G401.6 (cell line): Measurements from ENCODE around the gene TRIM50.
"Not testable (repeated sequence)": the region's sequence is repeated elsewhere in the genome, so short reads cannot be mapped to it uniquely, and the experiment has no call there.

ENCODE experiments used
- FAIRE-seq: peaks from 2 replicates; lab custom pipeline; 2012; peaks lifted over from hg19 to GRCh38; lab: Jason Lieb, UNC

Gene TRIM50

DNA sequence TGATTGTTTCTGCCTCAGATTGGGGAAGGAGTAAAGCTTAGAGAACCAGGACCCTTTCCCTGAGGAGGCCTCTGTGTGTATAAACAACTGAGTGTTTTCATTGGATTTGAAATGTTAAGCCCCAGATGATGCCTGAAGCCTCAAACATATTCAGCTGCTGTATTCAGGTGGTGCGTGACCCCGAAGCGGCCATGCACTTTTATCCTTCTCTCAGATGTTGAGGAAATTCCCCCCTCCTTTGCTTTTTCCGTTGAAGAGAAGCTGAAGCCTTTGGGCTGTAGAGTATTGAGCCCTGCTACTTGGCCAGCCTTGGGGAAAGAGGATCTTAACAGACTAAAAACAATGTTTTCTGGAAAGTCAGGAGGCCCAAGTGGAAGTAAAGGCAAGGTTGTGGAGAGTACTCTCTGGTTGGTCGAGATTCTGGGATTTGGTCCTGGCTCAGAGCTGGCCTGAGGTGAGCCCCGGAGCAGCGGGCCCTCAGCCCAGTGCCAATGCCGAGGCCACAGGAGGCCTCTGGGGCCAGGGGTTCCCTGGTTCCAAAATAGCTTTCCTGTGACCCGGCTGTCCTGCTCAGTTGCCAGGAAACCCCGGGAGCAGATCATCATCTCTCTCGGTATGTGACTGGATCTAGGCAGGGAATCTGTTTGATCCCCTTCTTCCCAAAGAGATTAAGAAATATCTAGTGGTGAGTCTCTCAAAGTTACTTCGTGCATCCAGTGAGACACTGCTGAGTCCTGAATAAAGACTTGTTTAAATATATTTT, 22.6 kb upstream of the TRIM50 start:
- no peak for FAIRE-seq

DNA sequence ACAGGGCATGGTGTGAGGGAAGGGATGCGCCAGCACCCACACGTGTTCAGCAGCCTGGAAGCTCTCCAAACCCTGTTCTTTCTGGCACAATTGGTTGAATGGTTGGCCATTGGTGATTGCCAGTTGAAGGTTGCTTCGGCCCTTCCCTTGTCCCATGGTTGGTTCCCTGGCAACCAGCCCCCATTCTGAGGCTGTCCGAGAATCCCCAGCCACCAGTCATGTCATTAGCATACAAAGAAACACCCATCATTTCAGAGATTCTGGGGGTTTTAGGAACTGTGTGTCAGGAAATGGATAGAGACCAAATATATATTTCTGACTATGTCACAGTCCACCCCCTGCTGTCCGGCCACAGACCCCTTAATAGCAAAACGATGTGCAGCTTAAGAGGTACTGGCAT, 21.9 kb upstream of the TRIM50 start:
- no peak for FAIRE-seq

DNA sequence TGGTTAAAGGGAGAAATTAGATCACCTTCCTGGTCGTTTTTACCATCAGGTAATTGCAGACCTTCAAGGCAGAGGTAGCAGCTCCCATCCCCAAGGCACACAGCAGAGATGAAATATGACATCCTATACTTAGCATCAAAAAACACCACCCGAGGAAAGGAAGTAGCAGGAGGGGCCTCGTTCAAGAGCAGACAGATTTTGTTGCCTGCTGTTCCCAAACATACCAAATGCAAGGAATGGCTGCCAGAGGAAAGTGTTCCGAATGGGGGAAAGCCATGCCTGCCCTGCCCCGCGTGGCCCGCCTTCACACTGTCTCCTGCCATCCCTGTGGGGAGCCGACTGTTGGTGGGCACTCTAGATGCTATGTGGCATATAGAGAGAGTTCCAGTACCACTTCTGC, 18.1 kb upstream of the TRIM50 start:
- FAIRE-seq = no peak

DNA sequence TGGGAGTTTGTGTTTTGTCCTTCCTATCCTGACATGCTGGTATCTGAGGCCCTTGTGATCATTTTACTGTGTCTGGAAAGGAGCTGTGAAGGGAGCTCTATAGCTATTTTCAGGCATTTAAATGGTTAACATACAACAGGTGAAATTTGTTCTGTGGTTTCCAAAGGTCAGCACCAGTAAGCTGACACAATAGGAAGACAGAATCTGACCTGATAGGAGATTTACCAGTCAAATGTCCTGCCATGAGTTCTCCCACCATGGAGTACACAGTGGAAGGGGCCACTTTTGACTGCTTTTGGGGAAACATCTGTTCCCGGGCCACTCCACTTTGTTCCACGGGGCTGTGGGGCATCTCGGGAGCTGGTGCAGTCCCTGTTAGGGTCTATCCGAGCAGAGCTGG, 17.7 kb upstream of the TRIM50 start:
- FAIRE-seq = no peak

DNA sequence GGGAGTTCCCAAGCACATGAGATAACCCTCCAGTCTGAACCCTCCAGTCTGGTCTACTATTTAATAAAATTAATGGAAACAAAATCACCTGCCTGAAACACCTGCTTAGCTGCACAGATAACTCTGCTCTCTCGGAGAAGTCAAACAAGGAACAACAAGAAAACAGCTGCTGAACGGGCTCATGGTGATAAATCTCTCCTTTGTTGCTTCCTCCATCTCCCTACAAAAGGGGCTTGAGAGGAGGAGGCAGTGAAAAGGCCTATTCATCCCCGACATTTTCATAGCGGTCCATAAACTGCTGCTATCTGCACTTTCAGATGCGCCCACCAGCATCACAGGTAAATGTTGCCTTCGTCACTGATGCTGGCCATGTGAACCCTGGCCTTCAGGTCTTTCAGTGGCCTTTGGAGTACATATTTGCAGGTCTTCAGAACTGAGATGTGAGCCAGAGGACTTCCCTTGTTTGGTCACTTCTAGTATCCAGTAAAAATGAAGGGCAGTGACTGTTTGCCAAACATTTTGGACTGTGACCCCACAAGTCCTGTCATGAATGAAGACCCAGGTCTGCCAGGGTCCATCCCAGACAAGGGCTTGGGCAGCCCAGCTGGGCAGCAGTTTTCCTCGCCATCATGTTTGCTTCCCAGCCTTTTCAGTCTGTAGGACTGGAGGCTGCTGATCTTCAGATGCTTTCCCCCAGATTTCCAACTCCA, 15.9 kb upstream of the TRIM50 start:
- FAIRE-seq = no peak

DNA sequence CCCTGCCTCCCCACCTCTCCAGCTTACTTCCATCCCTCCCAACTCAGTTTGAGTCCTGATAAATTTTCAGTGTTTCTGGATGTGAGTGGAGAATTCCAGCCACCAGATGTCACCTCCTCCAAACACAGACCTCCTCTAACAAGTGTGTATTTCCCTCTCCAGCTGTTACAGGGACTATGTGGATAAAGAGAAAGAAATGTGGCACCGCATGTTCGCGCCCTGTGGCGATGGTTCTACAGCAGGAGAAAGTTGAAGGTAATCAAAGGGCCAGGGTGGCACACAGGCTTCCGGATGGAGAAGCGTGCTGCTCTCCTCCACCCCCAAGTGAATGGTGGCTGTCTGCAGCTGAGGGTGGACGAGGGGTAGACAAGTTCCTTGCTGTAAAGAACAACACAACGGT, 14.8 kb upstream of the TRIM50 start:
- FAIRE-seq = no peak

DNA sequence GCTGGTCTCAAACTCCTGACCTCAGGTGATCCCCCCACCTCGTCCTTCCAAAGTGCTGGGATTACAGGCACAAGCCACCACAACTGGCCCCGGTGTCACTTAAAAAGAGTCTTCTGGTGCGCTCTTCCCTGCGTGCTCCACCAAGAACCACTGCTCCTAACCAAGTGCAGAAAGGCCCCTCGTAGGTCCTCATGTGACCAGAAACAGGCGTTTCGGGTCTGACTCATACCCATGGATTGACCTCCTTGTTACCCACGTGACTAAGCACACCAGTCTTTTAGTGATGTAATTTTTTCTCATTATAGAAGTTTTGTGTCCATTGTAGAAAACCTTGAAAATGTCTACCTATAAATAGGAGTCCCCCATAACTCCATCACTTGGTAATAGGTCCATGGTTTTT, 14.0 kb upstream of the TRIM50 start:
- FAIRE-seq = no peak

DNA sequence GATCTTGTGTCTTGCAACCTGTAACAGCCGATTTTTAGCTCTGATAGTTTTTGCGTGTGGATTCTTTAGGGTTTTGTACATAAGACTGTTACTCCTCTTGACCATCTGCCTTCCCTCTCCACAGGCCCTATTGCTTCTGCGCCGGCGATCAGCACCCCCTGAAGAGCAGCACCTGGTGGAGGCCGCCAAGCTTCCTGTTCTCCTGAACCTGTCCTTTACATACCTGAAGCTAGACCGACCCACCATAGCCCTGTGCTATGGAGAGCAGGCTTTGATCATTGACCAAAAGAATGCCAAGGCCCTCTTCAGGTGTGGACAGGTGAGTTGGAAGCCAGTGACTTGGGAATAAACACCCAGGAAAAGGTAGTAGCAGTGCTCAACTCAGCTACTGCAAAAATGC, 12.6 kb upstream of the TRIM50 start:
- FAIRE-seq = no peak

DNA sequence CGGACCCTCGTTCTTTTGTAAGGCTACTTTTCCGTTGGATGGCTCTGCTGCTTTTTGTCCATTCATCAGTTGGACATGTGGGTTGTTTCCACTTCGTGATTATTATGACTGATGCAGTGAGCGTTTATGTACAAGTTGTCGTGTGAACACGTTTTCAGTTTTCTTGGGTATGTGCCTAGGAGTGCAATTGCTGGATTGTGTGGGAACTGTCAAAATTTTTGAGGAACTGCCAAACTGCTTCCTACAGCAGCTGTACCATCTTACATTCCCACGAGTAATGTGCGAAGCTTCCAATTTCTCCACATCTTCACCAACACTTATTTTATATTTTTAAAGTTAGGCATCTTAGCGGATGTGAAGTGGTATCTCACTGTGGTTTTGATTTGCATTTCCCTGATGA, 10.4 kb upstream of the TRIM50 start:
- no peak for FAIRE-seq

DNA sequence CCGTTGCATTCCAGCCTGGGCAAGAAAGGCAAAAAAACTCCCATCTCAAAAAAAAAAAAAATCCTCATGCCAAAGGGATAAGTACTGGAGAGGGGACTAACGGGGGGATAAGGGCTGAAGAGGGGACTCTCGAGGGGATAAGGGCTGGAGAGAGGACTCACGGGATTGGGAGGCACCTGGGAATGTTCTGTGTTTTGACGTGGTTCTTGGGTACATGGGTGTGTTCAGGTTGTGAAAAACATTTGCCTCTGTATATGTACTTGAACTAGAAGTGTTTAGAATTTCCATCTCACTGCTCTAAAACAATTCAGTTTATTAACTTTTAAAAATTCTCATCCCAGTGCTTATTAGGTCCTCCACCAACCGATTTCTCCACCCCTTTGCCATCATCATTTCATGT, 4.6 kb upstream of the TRIM50 start:
- FAIRE-seq = no peak

DNA sequence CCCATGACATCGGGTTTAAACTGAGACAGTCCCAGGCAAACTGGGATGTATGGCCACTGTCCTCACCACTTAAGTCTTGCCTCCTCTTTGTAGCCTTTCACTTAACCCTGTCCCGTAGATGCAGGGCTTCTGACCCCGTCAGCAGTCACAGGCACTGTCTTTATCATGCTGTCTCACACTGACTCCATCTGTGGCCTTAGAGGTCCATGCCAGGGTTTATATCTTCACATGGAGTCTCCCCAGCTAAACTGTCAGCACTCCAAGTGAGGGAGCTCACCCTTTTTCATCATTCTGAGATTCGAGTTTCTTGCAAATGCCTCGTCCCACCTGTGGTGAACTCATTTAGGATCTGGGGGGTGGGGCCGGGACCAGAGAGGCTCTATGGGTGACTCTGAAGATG, 2.9 kb upstream of the TRIM50 start:
- no peak for FAIRE-seq

DNA sequence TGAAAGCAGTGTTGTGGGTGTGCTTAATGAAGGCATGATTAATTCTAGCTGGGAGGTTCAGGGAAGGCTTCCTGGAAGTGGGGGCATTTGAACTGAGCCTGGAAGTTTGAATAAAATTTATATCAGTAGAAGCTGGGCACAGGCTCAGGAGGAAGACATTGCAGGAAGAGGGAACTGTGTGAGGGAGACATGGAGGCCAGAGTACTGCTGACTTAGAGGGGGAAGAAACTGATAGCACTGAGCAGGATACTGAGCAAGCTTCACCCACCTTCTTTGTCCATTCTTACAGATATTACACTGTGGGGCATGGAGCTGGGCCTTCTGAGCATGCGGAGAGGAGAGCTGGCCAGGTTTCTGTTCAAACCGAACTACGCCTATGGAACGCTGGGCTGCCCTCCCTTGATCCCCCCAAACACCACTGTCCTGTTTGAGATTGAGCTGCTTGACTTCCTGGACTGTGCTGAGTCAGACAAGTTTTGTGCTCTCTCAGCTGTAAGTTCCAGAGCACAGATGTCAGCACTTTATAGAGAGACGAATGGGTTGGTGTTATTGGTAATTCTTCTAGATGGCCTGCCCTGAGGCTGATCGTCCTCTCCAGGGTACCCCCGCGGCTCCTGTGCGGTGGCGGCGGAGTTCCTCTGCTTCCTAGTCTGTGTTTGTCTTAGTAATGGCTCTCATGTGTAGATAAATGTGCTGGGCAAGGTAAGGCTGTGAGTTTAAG, 2.1 kb upstream of the TRIM50 start:
- FAIRE-seq = no peak

DNA sequence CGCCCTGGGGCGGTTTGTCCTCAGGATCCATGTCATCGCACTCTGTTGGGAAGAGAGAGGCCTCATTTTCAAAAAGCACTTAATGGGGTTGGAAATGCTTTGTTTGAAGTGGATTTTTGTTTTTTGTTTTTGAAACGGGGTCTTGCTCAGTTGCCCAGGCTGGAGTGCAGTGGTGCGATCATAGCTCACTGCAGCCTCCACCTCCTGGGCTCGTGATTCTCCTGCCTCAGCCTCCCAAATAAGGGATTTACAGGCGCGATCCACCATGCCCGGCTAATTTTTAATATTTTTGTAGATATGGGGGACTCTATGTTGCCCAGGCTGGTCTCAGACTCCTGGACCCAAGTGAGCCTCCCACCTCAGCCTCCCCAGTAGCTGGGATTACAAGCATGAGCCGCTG, 814 bp upstream of the TRIM50 start:
- no peak for FAIRE-seq

DNA sequence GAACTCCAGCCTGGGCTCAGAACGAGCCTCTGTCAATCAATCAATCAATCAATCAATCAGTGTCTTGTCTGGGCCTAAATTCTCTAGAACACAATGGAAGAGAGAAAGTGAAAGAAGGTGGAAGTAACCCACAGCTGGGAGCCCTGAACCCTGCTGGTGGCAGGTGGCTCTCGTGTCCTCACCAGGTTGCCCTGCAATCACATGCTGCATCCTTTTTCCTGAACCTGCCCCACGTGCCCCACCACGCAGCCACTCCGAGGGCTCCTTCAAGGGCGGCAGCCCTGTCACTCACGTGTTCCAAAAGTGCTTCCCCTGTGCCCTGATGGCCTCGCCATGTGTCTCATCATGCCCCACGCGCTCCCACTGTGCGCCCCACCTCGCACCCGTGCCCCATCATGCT, 433 bp downstream of the TRIM50 start:
- not testable (repeated sequence) for FAIRE-seq

DNA sequence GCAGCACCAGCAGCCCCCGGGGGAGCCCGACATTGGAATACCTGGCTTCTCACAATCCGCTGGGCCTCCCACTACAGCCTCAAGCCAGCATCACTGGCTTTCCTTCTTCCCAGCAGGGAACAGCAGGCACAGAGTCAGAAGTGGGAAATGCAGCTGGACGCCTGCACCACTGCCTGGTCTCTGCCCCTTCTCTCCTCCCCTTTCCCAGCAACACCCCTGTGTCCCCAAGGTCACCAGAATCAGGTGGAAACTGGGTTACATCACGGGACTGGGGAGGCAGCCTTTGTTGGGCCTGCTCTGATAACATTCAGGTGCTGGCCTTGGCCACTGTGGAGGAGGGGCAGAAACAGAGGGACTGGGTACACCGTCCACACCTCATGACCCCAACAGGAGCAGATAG, 2.5 kb downstream of the TRIM50 start:
- FAIRE-seq = not testable (repeated sequence)

DNA sequence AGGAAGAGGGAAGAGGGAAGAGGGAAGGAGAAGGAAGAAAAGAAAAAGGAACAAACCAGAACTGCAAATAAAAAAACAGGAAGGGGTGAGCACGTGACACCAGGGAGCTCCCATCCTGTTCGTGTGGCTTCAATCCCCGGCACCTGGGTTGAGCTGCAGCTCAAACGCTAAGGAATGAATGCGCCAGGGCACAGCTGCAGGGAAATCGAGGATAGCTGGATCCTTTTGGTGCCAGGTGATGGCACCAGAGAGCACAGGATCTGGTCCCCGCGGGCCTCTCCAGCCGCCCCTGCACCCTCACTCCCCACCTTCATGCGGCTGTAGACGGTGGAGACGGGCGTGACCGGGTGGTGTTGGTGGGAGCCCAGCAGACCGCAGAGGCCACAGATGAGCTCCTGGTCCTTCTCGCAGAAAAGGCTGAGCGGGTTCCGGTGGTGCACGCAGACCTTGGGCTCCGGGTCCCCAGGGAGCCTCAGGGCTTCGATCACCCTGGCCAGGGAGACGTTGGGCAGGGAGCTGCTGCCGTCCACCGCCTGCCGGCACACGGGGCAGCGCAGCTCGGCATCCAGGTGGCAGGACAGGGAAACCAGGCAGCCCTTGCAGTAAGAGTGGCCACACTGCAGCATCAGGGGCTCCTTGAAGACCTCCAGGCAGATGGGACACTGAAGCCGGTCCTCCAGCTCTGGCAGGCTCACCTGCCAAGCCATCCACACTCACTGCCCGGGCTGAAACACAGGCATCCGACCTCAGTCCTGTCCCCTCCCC, 3.6 kb downstream of the TRIM50 start:
- not testable (repeated sequence) for FAIRE-seq

DNA sequence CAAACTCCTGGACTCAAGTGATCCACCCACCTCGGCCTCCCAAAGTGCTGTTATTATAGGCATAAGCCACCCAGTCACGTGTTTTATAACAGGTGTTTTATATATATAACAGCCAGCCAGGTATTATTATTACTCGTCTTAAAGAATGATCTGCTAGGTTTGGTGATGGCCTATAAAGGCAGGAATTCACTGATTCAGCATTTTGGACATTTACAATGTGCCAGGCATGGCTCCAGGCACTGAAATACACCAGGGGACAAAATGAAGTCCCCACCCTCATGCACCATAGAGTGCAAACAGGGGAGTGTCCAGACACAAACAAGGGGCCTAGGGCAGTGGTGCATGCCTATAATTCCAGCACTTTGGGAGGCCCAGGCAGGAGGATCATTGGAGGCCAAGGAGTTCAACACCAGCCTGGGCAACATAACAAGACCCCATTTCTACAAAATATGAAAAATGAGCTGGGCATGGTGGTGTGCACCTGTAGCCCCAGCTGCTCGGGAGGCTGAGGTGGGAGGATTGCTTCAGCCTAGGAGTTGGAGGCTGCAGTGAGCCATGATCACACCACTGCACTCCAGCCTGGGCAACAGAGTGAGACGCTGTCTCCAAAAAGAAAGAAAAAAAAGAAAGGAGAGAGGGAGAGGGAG, 4.3 kb downstream of the TRIM50 start:
- not testable (repeated sequence) for FAIRE-seq

DNA sequence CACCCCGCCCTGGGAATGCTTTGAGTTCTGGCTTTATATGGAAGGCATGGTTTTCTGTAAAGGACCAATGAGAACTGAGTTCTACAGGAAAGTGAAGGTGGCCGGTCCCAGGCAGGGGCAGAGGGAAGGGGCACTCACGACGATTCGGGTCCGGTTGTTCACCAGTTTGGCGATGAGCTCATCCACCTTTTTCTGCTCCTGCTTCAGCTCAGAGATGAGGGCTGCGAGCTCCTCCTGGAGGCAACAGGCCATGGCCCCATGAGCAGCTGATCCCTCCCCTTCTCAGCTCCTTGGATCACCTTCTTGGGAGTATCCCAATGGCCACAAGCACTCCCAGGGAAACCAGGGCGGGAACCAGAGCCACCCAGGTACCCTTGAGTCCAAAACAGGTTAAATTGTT, 7.9 kb downstream of the TRIM50 start:
- FAIRE-seq = not testable (repeated sequence)

DNA sequence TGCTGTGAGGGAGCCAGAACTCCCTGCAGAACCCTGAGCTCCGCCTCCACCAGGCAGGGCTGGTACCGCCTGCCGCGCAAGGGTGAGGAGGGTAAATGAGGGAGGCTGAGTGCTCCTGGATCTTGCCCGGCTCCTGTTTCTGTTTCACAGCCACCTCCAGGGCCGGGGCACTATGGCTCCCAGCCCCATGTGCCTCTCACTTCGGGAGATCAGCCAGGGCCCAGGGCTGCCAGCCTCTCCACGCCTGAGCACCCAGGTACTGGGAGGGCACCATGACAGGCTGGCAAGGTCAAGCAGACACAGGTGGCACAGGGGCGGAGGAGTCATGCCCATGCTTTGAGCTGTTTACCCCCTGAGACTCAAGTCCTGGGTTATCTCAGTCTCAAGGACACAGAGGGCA, 8.3 kb downstream of the TRIM50 start:
- not testable (repeated sequence) for FAIRE-seq

DNA sequence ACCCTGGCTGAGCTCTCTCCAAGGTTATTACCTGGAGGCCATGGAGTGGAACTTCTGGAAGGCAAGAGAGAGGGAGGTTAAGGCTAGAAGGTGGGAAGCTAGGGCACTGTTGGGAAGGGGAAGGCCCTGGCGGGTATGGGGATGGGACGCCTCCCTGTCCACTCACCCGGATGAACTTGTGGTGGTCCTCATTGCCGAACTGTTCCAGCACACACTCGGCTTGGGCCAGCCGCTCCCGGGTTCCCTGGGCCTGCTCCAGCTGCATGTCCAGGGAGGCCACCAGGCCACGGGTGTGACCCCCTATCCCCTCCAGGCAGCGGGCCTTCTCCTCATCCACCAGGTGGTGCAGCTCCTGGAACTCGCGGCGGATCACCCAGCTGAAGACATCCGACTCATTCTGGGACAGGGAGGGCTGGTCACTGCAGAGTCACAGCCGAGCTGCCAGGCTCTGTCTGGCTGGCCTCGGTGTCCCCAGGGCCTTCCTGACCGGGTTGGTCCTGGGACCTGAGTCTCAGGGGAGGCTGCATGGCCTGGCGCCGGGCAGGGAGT, 9.2 kb downstream of the TRIM50 start:
- not testable (repeated sequence) for FAIRE-seq

DNA sequence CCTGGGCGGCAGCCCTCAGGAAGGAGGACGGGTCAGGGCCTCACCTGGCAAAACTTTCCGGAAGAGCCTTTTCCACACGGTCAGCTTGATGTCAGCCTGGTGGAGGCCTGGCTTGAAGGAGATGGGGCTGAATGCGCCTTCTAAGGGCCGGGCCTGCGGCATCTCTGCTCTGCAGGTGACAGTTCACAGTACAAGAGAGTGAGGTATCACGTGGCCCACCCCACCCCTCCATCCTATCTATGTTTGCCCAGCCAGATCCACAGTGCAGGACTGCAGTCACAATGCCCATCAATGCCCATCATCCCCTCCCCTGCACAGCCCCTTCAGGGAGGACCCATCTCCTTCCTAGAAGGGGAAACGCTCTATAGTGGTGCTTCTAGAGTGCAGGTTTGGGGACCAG, 11.4 kb downstream of the TRIM50 start:
- no peak for FAIRE-seq

DNA sequence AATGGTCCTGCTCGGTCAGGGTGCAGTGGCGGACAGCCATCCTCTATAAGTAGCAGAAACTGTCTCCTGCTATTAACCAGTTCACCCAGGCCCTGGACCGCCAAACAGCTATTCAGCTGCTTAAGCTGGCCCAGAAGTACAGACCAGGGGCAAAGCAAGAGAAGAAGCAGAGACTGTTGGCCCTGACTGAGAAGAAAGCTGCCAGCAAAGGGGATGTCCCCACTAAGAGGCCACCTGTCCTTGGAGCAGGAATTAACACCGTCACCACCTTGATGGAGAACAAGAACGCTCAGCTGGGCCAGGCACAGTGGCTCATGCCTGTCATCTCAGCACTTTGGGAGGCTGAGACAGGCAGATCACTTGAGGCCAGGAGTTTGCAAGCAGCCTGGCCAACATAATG, 13.6 kb downstream of the TRIM50 start:
- no peak for FAIRE-seq
